Tibial artery (tissue), 4 donors: Measurements from ENCODE around the gene ZSCAN9.
A peak's percentile ranks its signal among the peaks of the same experiment; 100 is the strongest.

Experiments
- DNase-seq, 2 donors: peaks; one replicate each; pipeline ENCODE4 v3.0.0-alpha.2; 2019
- H3K27ac ChIP-seq, 2 donors: fragments of 200-600 bp; sonication (generic) in 1 of 2; 1 replicate in 1 of 2; 2 replicates in 1 of 2; pipeline ENCODE4 v1.5.1; 2018 to 2019; ENCODE audit warnings: mild to moderate bottlenecking in 1 of 2
- H3K27me3 ChIP-seq, 2 donors: fragments of 200-600 bp; sonication (generic) in 1 of 2; one replicate each; pipeline versions ENCODE4 v1.5.1 to v1.6.0; 2016 to 2019
- H3K36me3 ChIP-seq, 3 donors: fragments of 200-600 bp; sonication (generic) in 2 of 3; one replicate each; pipeline ENCODE4 v1.5.1; 2016 to 2019; ENCODE audit warnings: mild to moderate bottlenecking in 2 of 3
- H3K4me1 ChIP-seq, 4 donors: fragments of 200-600 bp; sonication (generic) in 2 of 4; 1 replicate in 3 of 4; 2 replicates in 1 of 4; pipeline ENCODE4 v1.5.1; 2016 to 2019
- H3K4me3 ChIP-seq, 2 donors: fragments of 200-600 bp; sonication (generic) in 1 of 2; 1 replicate in 1 of 2; 2 replicates in 1 of 2; pipeline ENCODE4 v1.5.1; 2018 to 2019; ENCODE audit warnings: mild to moderate bottlenecking in 2 of 2
- H3K9me3 ChIP-seq, 3 donors: fragments of 200-600 bp; sonication (generic) in 1 of 3; one replicate each; pipeline ENCODE4 v1.5.1; 2016 to 2019
- CTCF ChIP-seq, 2 experiments: fragments of 200-600 bp in 1 of 2; fragments of 450-650 bp in 1 of 2; IDR thresholded peaks; one replicate each; pipeline ENCODE4 v1.5.1; 2017 to 2019; ENCODE audit warnings: antibody characterized with exemption in 2 of 2, mild to moderate bottlenecking in 1 of 2, moderate library complexity in 1 of 2
- intact Hi-C: fragments of 100-400 bp; cut with DNase I; formaldehyde crosslinking; loops from one replicate; pipeline ENCODE4 v1.15.0; 2023; ENCODE audit warnings: low total_unique reads

ZSCAN9 gene

GRCh38 chr6:28251661-28252008 lies 26.6 kb downstream of the ZSCAN9 start:
- Histone ChIP-seq H3K27me3 (no peaks in the 10 kb centered on the region), H3K4me3 (peak overlapping the region; percentile 74 to 89), H3K27ac (peak overlapping the region; percentile 59 to 60), H3K9me3 (no peaks in the 10 kb centered on the region), H3K4me1 (peaks cover 0 to 24% (median 16%) of the 10 kb centered on the region in 4 donors), H3K36me3 (peaks cover 8 to 26% (median 14%) of the 10 kb centered on the region in 3 donors)
- DNase-seq = no peak
- intact Hi-C loops = loop anchor here (10.0 kb wide), 1 partner anchor 103 kb away; no protein-coding TSS in a partner anchor
- no peak for TF ChIP-seq CTCF (IDR thresholded peaks at IDR 0.05)

- DNase-seq = peak; percentile 74 to 78
- intact Hi-C loops = loop anchor here (10.0 kb wide), 1 partner anchor 103 kb away; no protein-coding TSS in a partner anchor
- H3K4me1 ChIP-seq = peaks cover 0 to 24% (median 16%) of the 10 kb centered on the region in 4 donors
- TF ChIP-seq CTCF (IDR thresholded peaks at IDR 0.05) = no peak
- peak within 1 kb of the TSS; percentile 74 to 89 for H3K4me3 ChIP-seq
- H3K9me3 ChIP-seq = no peaks in the 10 kb centered on the region
- H3K36me3 ChIP-seq = peaks cover 2 to 19% (median 7%) of the 10 kb centered on the region in 3 donors
- H3K27ac ChIP-seq = peak within 1 kb of the TSS; percentile 59 to 60
- no peaks in the 10 kb centered on the region for H3K27me3 ChIP-seq
Observed at GRCh38 chr6:28252009-28252975, 27.2 kb downstream of the ZSCAN9 start, which contains the start of gene ZKSCAN4. ZKSCAN4 (minus strand) TSS chr6:28252269; CDS start chr6:28251980, 289 bp downstream.

GRCh38 chr6:28254121-28254519 lies 29.0 kb downstream of the ZSCAN9 start:
- Histone ChIP-seq H3K36me3 (peaks cover 0 to under 1% (median under 1%) of the 10 kb centered on the region in 3 donors), H3K27ac (no peak overlapping the region), H3K4me1 (peaks cover 0 to 28% (median 16%) of the 10 kb centered on the region in 4 donors), H3K4me3 (no peak overlapping the region), H3K9me3 (peaks cover 0 to under 1% (median under 1%) of the 10 kb centered on the region in 3 donors), H3K27me3 (no peaks in the 10 kb centered on the region)
- no peak for TF ChIP-seq CTCF (IDR thresholded peaks at IDR 0.05)
- intact Hi-C loops = loop anchor here (10.0 kb wide), 1 partner anchor 101 kb away; no protein-coding TSS in a partner anchor
- no peak for DNase-seq

GRCh38 chr6:28257042-28257441 lies 32.0 kb downstream of the ZSCAN9 start:
- no peaks in the 10 kb centered on the region for H3K27me3 ChIP-seq
- TF ChIP-seq CTCF (IDR thresholded peaks at IDR 0.05) = no peak
- no peak for DNase-seq
- no peak overlapping the region for H3K4me3 ChIP-seq
- H3K4me1 ChIP-seq = peaks cover 0 to 15% (median 9%) of the 10 kb centered on the region in 4 donors
- no peaks in the 10 kb centered on the region for H3K36me3 ChIP-seq
- no peak overlapping the region for H3K27ac ChIP-seq
- peaks cover 0 to 13% (median 6%) of the 10 kb centered on the region in 3 donors for H3K9me3 ChIP-seq
- intact Hi-C loops = loop anchor here (10.0 kb wide), 1 partner anchor 98 kb away; no protein-coding TSS in a partner anchor

- H3K4me3 ChIP-seq = peak within 1 kb of the TSS; percentile 48 to 56
- H3K4me1 ChIP-seq = peaks cover 0 to 9% (median 3%) of the 10 kb centered on the region in 4 donors
- H3K9me3 ChIP-seq = peaks cover 0 to 13% (median 6%) of the 10 kb centered on the region in 3 donors
- H3K36me3 ChIP-seq = no peaks in the 10 kb centered on the region
- intact Hi-C loops = loop anchor here (10.0 kb wide), 1 partner anchor 96 kb away; no protein-coding TSS in a partner anchor
- no peak within 1 kb of the TSS for H3K27ac ChIP-seq
- TF ChIP-seq CTCF (IDR thresholded peaks at IDR 0.05) = no peak
- H3K27me3 ChIP-seq = no peaks in the 10 kb centered on the region
- peak; percentile 62 to 86 for DNase-seq
Observed at GRCh38 chr6:28258877-28259777, 34.1 kb downstream of the ZSCAN9 start, which contains the start of gene NKAPL. NKAPL (plus strand) TSS chr6:28259297; CDS start chr6:28259372, 75 bp downstream.
